Trophoblast cell (in vitro differentiated cells and primary cell): ENCODE measurements around the gene ABCA13.

ENCODE experiments used
- DNase-seq, 2 donors: peaks; one replicate each; pipeline ENCODE4 v3.0.0-alpha.2; 2016
- H2AFZ ChIP-seq: 2 replicates; pipeline ENCODE4 v1.6.1; 2013; ENCODE audit warnings: low read length, moderate library complexity, mild to moderate bottlenecking; ENCODE audit not compliant: insufficient read depth, poor library complexity
- H2AK5ac ChIP-seq: 2 replicates; pipeline ENCODE4 v1.6.1; 2013; ENCODE audit warnings: mild to moderate bottlenecking, low read length
- H2BK120ac ChIP-seq: 2 replicates; pipeline ENCODE4 v1.6.1; 2013; ENCODE audit warnings: low read length, mild to moderate bottlenecking, moderate library complexity; ENCODE audit not compliant: insufficient read depth, poor library complexity
- H2BK12ac ChIP-seq: 2 replicates; pipeline ENCODE4 v1.6.1; 2013; ENCODE audit warnings: mild to moderate bottlenecking, low read length, moderate library complexity
- H2BK5ac ChIP-seq: 2 replicates; pipeline ENCODE4 v1.6.1; 2013; ENCODE audit warnings: low read length, low read depth, moderate library complexity, mild to moderate bottlenecking; ENCODE audit not compliant: poor library complexity
- H3K14ac ChIP-seq: 2 replicates; pipeline ENCODE4 v1.6.1; 2013; ENCODE audit warnings: mild to moderate bottlenecking, low read length
- H3K18ac ChIP-seq: 2 replicates; pipeline ENCODE4 v1.6.1; 2013; ENCODE audit warnings: mild to moderate bottlenecking, low read length
- H3K23ac ChIP-seq: 2 replicates; pipeline ENCODE4 v1.6.1; 2013; ENCODE audit warnings: low read length
- H3K27ac ChIP-seq: 2 replicates; pipeline ENCODE4 v1.5.1; 2013; ENCODE audit warnings: low read depth, mild to moderate bottlenecking, inconsistent platforms, low read length, moderate library complexity
- H3K27me3 ChIP-seq: 2 replicates; pipeline ENCODE4 v1.6.1; 2013; ENCODE audit warnings: inconsistent platforms, mild to moderate bottlenecking, low read length, moderate library complexity; ENCODE audit not compliant: insufficient read depth
- H3K36me3 ChIP-seq, 2 experiments: 1 replicate in 1 of 2; 2 replicates in 1 of 2; pipeline ENCODE4 v1.6.1; 2013; ENCODE audit warnings: low read length in 2 of 2, mild to moderate bottlenecking in 2 of 2, moderate library complexity in 1 of 2; ENCODE audit not compliant: insufficient read depth in 2 of 2, control insufficient read depth in 1 of 2
- H3K4ac ChIP-seq: 2 replicates; pipeline ENCODE4 v1.6.1; 2013; ENCODE audit warnings: low read depth, mild to moderate bottlenecking, low read length, moderate library complexity
- H3K4me1 ChIP-seq, 2 experiments: 1 replicate in 1 of 2; 2 replicates in 1 of 2; pipeline ENCODE4 v1.6.1; 2013; ENCODE audit warnings: low read length in 2 of 2, mild to moderate bottlenecking in 2 of 2, moderate library complexity in 1 of 2; ENCODE audit not compliant: insufficient read depth in 2 of 2, control insufficient read depth in 1 of 2
- H3K4me2 ChIP-seq: 2 replicates; pipeline ENCODE4 v1.6.1; 2013; ENCODE audit warnings: inconsistent platforms, mild to moderate bottlenecking, low read length, moderate library complexity
- H3K4me3 ChIP-seq: 2 replicates; pipeline ENCODE4 v1.5.1; 2013; ENCODE audit warnings: mild to moderate bottlenecking, low read depth, low read length, inconsistent platforms
- H3K79me1 ChIP-seq: one replicate; pipeline ENCODE4 v1.6.1; 2013; ENCODE audit warnings: low read length
- H3K79me2 ChIP-seq: 2 replicates; pipeline ENCODE4 v1.6.1; 2013; ENCODE audit warnings: low read length, mild to moderate bottlenecking; ENCODE audit not compliant: control insufficient read depth, insufficient read depth, poor library complexity
- H3K9ac ChIP-seq: 2 replicates; pipeline ENCODE4 v1.6.1; 2013; ENCODE audit warnings: mild to moderate bottlenecking, low read length
- H3K9me3 ChIP-seq: 2 replicates; pipeline ENCODE4 v1.6.1; 2013; ENCODE audit warnings: low read depth, mild to moderate bottlenecking, control low read depth, inconsistent platforms, low read length; ENCODE audit not compliant: insufficient read depth
- H4K12ac ChIP-seq: 2 replicates; pipeline ENCODE4 v1.6.1; 2013; ENCODE audit warnings: low read depth, mild to moderate bottlenecking, low read length, moderate library complexity
- H4K8ac ChIP-seq: 2 replicates; pipeline ENCODE4 v1.6.1; 2013; ENCODE audit warnings: low read depth, mild to moderate bottlenecking, low read length, moderate library complexity
- H4K91ac ChIP-seq: one replicate; pipeline ENCODE4 v1.6.1; 2013; ENCODE audit warnings: low read depth, mild to moderate bottlenecking, low read length, moderate library complexity
- WGBS: extraction: QIAGEN DNeasy Blood & Tissue Kit; methylation state at CpG from one replicate; pipeline ENCODE4 v1.1.7; 2013; ENCODE audit warnings: missing lambda C conversion rate; ENCODE audit not compliant: insufficient read length, insufficient coverage; ENCODE audit errors: extremely low coverage; 5-methylcytosine and 5-hydroxymethylcytosine counted together

The ABCA13 gene

GRCh38 chr7:48667407-48667806 is 496.1 kb downstream of the ABCA13 start:
- Histone ChIP-seq H3K27ac (no peak overlapping the region), H3K4ac (no peak overlapping the region), H4K8ac (no peak overlapping the region), H2AK5ac (no peak overlapping the region), H3K18ac (no peak overlapping the region), H3K4me3 (no peak overlapping the region), H4K12ac (no peak overlapping the region), H2BK12ac (no peak overlapping the region), H3K4me1 (no peaks in the 10 kb centered on the region), H3K27me3 (no peaks in the 10 kb centered on the region), H3K9ac (no peak overlapping the region), H2BK120ac (no peak overlapping the region), H4K91ac (no peak overlapping the region), H2BK5ac (no peak overlapping the region), H3K14ac (no peak overlapping the region), H3K79me2 (no peaks in the 10 kb centered on the region), H2AFZ (no peak overlapping the region), H3K4me2 (no peak overlapping the region), H3K23ac (no peak overlapping the region), H3K9me3 (no peaks in the 10 kb centered on the region), H3K36me3 (no peaks in the 10 kb centered on the region), H3K79me1 (no peaks in the 10 kb centered on the region)
- DNase-seq, result no peak
- no CpG with 5 or more reads among the region's 1 CpG for WGBS

GRCh38 chr7:48671656-48672055 is 500.4 kb downstream of the ABCA13 start:
- Histone ChIP-seq H3K4me2 (no peak overlapping the region), H3K36me3 (no peaks in the 10 kb centered on the region), H2BK120ac (no peak overlapping the region), H3K4me1 (no peaks in the 10 kb centered on the region), H3K27me3 (no peaks in the 10 kb centered on the region), H2AK5ac (no peak overlapping the region), H4K91ac (no peak overlapping the region), H3K9me3 (no peaks in the 10 kb centered on the region), H3K27ac (no peak overlapping the region), H3K23ac (no peak overlapping the region), H4K8ac (no peak overlapping the region), H3K18ac (no peak overlapping the region), H3K4me3 (no peak overlapping the region), H3K79me2 (no peaks in the 10 kb centered on the region), H3K14ac (no peak overlapping the region), H3K9ac (no peak overlapping the region), H3K4ac (no peak overlapping the region), H2BK12ac (no peak overlapping the region), H2BK5ac (no peak overlapping the region), H2AFZ (no peak overlapping the region), H4K12ac (no peak overlapping the region), H3K79me1 (no peaks in the 10 kb centered on the region)
- DNase-seq, result no peak
- no CpG with 5 or more reads among the region's 1 CpG for WGBS

GRCh38 chr7:48681006-48681405 is 509.7 kb downstream of the ABCA13 start:
- Histone ChIP-seq H3K36me3 (no peaks in the 10 kb centered on the region), H3K79me2 (no peaks in the 10 kb centered on the region), H3K4me3 (no peak overlapping the region), H3K4me1 (peaks cover 0 to 1% of the 10 kb centered on the region in 2 experiments), H4K8ac (no peak overlapping the region), H2BK12ac (no peak overlapping the region), H2AK5ac (no peak overlapping the region), H2BK5ac (no peak overlapping the region), H3K4ac (no peak overlapping the region), H3K23ac (no peak overlapping the region), H3K4me2 (no peak overlapping the region), H2BK120ac (no peak overlapping the region), H3K27me3 (no peaks in the 10 kb centered on the region), H3K14ac (no peak overlapping the region), H3K27ac (no peak overlapping the region), H2AFZ (no peak overlapping the region), H3K79me1 (no peaks in the 10 kb centered on the region), H4K91ac (no peak overlapping the region), H4K12ac (no peak overlapping the region), H3K9me3 (no peaks in the 10 kb centered on the region), H3K18ac (no peak overlapping the region), H3K9ac (no peak overlapping the region)
- peak in 1 of 2 donors; percentile 7 for DNase-seq
- no CpG with 5 or more reads among the region's 2 CpGs for WGBS

- Histone ChIP-seq H3K9me3 (no peaks in the 10 kb centered on the region), H4K12ac (no peak overlapping the region), H4K8ac (no peak overlapping the region), H2BK120ac (no peak overlapping the region), H3K27me3 (no peaks in the 10 kb centered on the region), H3K79me1 (no peaks in the 10 kb centered on the region), H3K18ac (no peak overlapping the region), H3K79me2 (no peaks in the 10 kb centered on the region), H2AFZ (no peak overlapping the region), H3K14ac (no peak overlapping the region), H3K4me2 (no peak overlapping the region), H3K4me1 (no peaks in the 10 kb centered on the region), H3K4ac (no peak overlapping the region), H3K23ac (no peak overlapping the region), H2BK5ac (no peak overlapping the region), H3K36me3 (no peaks in the 10 kb centered on the region), H3K4me3 (no peak overlapping the region), H3K27ac (no peak overlapping the region), H2BK12ac (no peak overlapping the region), H2AK5ac (no peak overlapping the region), H3K9ac (no peak overlapping the region), H4K91ac (no peak overlapping the region)
- no CpG with 5 or more reads among the region's 1 CpG for WGBS
- DNase-seq, result peak in 1 of 2 donors; percentile 2
These were observed 520.5 kb downstream of the ABCA13 start for GRCh38 chr7:48691788-48692187.
